Esophagus squamous epithelium (tissue), 4 donors: ENCODE measurements around the gene GPHN.

Source experiments
- POLR2A ChIP-seq, 4 donors: fragments of 450-650 bp; IDR thresholded peaks; one replicate each; pipeline ENCODE4 v1.6.1; 2017; ENCODE audit warnings: antibody characterized with exemption in 4 of 4, mild to moderate bottlenecking in 4 of 4, moderate library complexity in 3 of 4
- TF ChIP-seq, protein P1 (sequence below), 6 experiments: fragments of 450-650 bp in 4 of 6; fragments of 200-600 bp in 2 of 6; sonication (generic) in 2 of 6; IDR thresholded peaks; one replicate each; pipeline ENCODE4 v1.5.1; 2016 to 2019; ENCODE audit warnings: antibody characterized with exemption in 6 of 6, mild to moderate bottlenecking in 4 of 6, moderate library complexity in 4 of 6

GRCh38 chr14:66464261-66464660 is 43.7 kb upstream of the GPHN start:
- no peak for TF ChIP-seq POLR2A (IDR thresholded peaks at IDR 0.05)
- TF ChIP-seq, protein P1, sequence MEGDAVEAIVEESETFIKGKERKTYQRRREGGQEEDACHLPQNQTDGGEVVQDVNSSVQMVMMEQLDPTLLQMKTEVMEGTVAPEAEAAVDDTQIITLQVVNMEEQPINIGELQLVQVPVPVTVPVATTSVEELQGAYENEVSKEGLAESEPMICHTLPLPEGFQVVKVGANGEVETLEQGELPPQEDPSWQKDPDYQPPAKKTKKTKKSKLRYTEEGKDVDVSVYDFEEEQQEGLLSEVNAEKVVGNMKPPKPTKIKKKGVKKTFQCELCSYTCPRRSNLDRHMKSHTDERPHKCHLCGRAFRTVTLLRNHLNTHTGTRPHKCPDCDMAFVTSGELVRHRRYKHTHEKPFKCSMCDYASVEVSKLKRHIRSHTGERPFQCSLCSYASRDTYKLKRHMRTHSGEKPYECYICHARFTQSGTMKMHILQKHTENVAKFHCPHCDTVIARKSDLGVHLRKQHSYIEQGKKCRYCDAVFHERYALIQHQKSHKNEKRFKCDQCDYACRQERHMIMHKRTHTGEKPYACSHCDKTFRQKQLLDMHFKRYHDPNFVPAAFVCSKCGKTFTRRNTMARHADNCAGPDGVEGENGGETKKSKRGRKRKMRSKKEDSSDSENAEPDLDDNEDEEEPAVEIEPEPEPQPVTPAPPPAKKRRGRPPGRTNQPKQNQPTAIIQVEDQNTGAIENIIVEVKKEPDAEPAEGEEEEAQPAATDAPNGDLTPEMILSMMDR (IDR thresholded peaks at IDR 0.05): no peak
